Stimulated activated CD8-positive, alpha-beta memory T cell treated with anti-CD3 and anti-CD28 coated beads, Interleukin-15, amount 100 ng/mL, for 1 hour (primary cell): ENCODE results near the gene ZNF581.
A peak's percentile ranks its signal among the peaks of the same experiment; 100 is the strongest.

ENCODE experiments used
- DNase-seq: peaks from one replicate; pipeline ENCODE4 v3.0.0-alpha.2; 2020; ENCODE audit warnings: low read depth

Gene ZNF581

GRCh38 chr19:55666343-55667005, 23.0 kb downstream of the ZNF581 start:
- no peak for DNase-seq

- no peak for DNase-seq
Measured at GRCh38 chr19:55667006-55667381, 23.5 kb downstream of the ZNF581 start.

GRCh38 chr19:55667511-55667910, 24.1 kb downstream of the ZNF581 start:
- DNase-seq, result no peak

GRCh38 chr19:55667958-55668357, 24.5 kb downstream of the ZNF581 start:
- no peak for DNase-seq

- no peak for DNase-seq
Measured at GRCh38 chr19:55668603-55669348, 25.3 kb downstream of the ZNF581 start.

GRCh38 chr19:55669418-55670279, 26.2 kb downstream of the ZNF581 start:
- DNase-seq, result no peak

GRCh38 chr19:55670280-55671053, 27.0 kb downstream of the ZNF581 start:
- DNase-seq, result no peak

GRCh38 chr19:55671054-55671378, 27.6 kb downstream of the ZNF581 start:
- DNase-seq, result no peak

- DNase-seq, result no peak
Measured at GRCh38 chr19:55672418-55672817, 29.0 kb downstream of the ZNF581 start.

GRCh38 chr19:55673465-55673864, 30.0 kb downstream of the ZNF581 start:
- DNase-seq, result no peak

GRCh38 chr19:55673889-55674288, 30.4 kb downstream of the ZNF581 start:
- DNase-seq, result no peak

- no peak for DNase-seq
Measured at GRCh38 chr19:55674459-55674840, 31.0 kb downstream of the ZNF581 start.

- peak; percentile 93 for DNase-seq
Measured at GRCh38 chr19:55674841-55675660, 31.6 kb downstream of the ZNF581 start, which contains the start of gene EPN1. Gene EPN1 (plus strand): TSS chr19:55675226. CDS start chr19:55678628, 3,402 bp downstream.

GRCh38 chr19:55675661-55676354, 32.4 kb downstream of the ZNF581 start:
- DNase-seq, result no peak

- no peak for DNase-seq
Measured at GRCh38 chr19:55676383-55676782, 32.9 kb downstream of the ZNF581 start.

GRCh38 chr19:55676889-55677505, 33.5 kb downstream of the ZNF581 start:
- DNase-seq, result no peak

GRCh38 chr19:55677572-55678028, 34.2 kb downstream of the ZNF581 start:
- DNase-seq, result no peak

- DNase-seq, result no peak
Measured at GRCh38 chr19:55678121-55678671, 34.7 kb downstream of the ZNF581 start.
